Right lobe of liver (tissue), 6 donors: ENCODE measurements around the gene CLRN3. TPM values are rescaled to one million over a fixed set of nuclear protein-coding genes. Genes with fewer than 3 reads are reported as not detected.

Source experiments
- ATAC-seq, 4 donors: fragments of 200-7000 bp; cut with Tn5 transposase; one replicate each; pipeline ENCODE4 v1.9.1; 2020; ENCODE audit warnings: mild to moderate bottlenecking in 4 of 4, moderate library complexity in 4 of 4
- DNase-seq, 3 donors: peaks; one replicate each; pipeline ENCODE4 v3.0.0-alpha.2; 2020
- H3K27ac ChIP-seq, 3 donors: fragments of 200-600 bp; one replicate each; pipeline ENCODE4 v1.8.0; 2022
- H3K27me3 ChIP-seq, 2 donors: fragments of 200-600 bp; one replicate each; pipeline ENCODE4 v1.8.0; 2022
- H3K36me3 ChIP-seq, 4 donors: fragments of 200-600 bp; sonication (generic) in 1 of 4; one replicate each; pipeline versions ENCODE4 v1.5.1 to v1.8.0; 2017 to 2022; ENCODE audit warnings: control low read depth in 1 of 4
- H3K4me1 ChIP-seq, 4 donors: fragments of 200-600 bp; sonication (generic) in 1 of 4; one replicate each; pipeline versions ENCODE4 v1.5.1 to v1.8.0; 2017 to 2022; ENCODE audit warnings: control low read depth in 1 of 4
- H3K4me3 ChIP-seq, 3 donors: fragments of 200-600 bp; one replicate each; pipeline ENCODE4 v1.8.0; 2022
- H3K9me3 ChIP-seq, 4 donors: fragments of 200-600 bp; sonication (generic) in 1 of 4; one replicate each; pipeline versions ENCODE4 v1.5.1 to v1.8.0; 2017 to 2022; ENCODE audit warnings: control low read depth in 1 of 4
- POLR2A ChIP-seq: fragments of 450-650 bp; IDR thresholded peaks from one replicate; pipeline ENCODE4 v1.6.1; 2017; ENCODE audit warnings: antibody characterized with exemption, mild to moderate bottlenecking
- WGBS: methylation state at CpG from one replicate; pipeline ENCODE4 v1.1.6; 2018; ENCODE audit warnings: low coverage, low lambda C conversion rate; ENCODE audit not compliant: insufficient coverage; ENCODE audit errors: missing lambda C conversion rate; 5-methylcytosine and 5-hydroxymethylcytosine counted together
- intact Hi-C, 2 donors: fragments of 100-400 bp; cut with DNase I; formaldehyde crosslinking; loops; one replicate each; pipeline versions ENCODE4 v1.11.2 to v1.14.1; 2022
- total RNA-seq, 6 experiments: library from RNA; depleted of rRNA in 2 of 6; stranded (reverse); fragments of >200 nt in 2 of 6; fragmentation: NEBNext Ultra II Directional in 3 of 6; extraction: Animal tissue kit (Norgen Biotek cat#: 25700) in 3 of 6; gene quantifications; one replicate each; pipeline versions ENCODE4 v1.1.0 to v1.2.4, GENCODE V29; 2016 to 2023
- TF ChIP-seq, protein P1 (sequence below), 4 donors: fragments of 200-600 bp in 3 of 4; fragments of 450-650 bp in 1 of 4; IDR thresholded peaks; one replicate each; pipeline versions ENCODE4 v1.5.1 to v1.8.0; 2016 to 2022; ENCODE audit warnings: antibody characterized with exemption in 4 of 4, mild to moderate bottlenecking in 2 of 4
- donor health status: DM: no; HTN: yes; CAD: no.
- donor health status: DM: no; HTN: no; CAD: no.
- donor health status: DM: no; HTN: no; CAD: no.
- donor health status: DM: no; HTN: yes; CAD: no.
- donor health status: DM: no; HTN: yes; CAD: no.

The CLRN3 gene
- total RNA-seq, 6 experiments from 2014 or later, result 9.6 to 28.5 (median 18.1) TPM

DNA sequence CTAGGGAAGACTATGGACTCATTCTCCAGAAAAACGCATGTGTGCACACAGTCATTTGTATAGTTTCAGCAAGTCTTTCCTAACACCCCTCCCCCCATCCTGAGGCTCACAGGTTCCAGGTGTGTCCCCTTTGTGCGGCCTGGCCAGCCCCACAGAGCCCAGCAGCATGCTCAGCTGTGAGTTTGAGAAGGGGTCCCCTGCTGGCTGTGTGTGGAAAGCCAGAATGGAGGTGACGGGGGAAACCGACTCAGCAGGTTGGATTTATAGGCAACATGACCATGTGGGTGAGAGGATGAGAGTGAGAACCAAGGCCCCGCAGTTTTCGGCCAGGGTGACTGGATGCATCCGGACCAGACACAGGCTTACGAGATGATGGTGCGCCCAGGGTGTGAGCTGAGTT, 24.1 kb upstream of the CLRN3 start:
- DNase-seq, result no peak
- H3K27ac ChIP-seq, result no peak overlapping the region
- intact Hi-C loops, result no loop called here
- TF ChIP-seq, protein P1, sequence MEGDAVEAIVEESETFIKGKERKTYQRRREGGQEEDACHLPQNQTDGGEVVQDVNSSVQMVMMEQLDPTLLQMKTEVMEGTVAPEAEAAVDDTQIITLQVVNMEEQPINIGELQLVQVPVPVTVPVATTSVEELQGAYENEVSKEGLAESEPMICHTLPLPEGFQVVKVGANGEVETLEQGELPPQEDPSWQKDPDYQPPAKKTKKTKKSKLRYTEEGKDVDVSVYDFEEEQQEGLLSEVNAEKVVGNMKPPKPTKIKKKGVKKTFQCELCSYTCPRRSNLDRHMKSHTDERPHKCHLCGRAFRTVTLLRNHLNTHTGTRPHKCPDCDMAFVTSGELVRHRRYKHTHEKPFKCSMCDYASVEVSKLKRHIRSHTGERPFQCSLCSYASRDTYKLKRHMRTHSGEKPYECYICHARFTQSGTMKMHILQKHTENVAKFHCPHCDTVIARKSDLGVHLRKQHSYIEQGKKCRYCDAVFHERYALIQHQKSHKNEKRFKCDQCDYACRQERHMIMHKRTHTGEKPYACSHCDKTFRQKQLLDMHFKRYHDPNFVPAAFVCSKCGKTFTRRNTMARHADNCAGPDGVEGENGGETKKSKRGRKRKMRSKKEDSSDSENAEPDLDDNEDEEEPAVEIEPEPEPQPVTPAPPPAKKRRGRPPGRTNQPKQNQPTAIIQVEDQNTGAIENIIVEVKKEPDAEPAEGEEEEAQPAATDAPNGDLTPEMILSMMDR (IDR thresholded peaks at IDR 0.05), result no peak
- no peak for TF ChIP-seq POLR2A
- no peak for ATAC-seq
- no peaks in the 10 kb centered on the region for H3K9me3 ChIP-seq
- WGBS, result 84% methylated on average over 4 of the region's 9 CpGs
- H3K36me3 ChIP-seq, result no peaks in the 10 kb centered on the region
- H3K4me1 ChIP-seq, result no peaks in the 10 kb centered on the region
- no peak overlapping the region for H3K4me3 ChIP-seq
- no peaks in the 10 kb centered on the region for H3K27me3 ChIP-seq

DNA sequence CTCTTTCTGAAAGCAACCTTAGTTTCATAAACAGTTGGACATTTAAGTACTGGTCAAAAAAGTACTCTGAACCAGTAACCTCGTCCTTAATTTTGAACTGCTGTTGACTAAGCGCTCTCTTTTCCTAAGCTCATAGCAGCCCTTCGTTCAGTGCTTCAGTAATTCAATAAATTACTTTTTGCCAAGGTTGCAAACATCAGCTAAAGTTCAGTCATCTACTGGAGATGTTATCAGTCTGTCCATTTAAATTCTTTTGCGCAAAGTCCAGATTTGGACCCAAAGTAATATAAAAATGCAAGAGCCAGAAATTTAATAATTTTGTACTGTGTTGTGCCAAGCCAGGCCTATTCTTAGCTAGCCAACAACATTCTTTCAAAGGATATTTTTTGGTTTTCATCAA, 22.6 kb upstream of the CLRN3 start:
- no peak for DNase-seq
- H3K27me3 ChIP-seq, result no peaks in the 10 kb centered on the region
- 76% methylated on average over 4 of the region's 4 CpGs for WGBS
- intact Hi-C loops, result no loop called here
- H3K4me3 ChIP-seq, result no peak overlapping the region
- ATAC-seq, result no peak
- TF ChIP-seq POLR2A, result no peak
- TF ChIP-seq, protein P1 (IDR thresholded peaks at IDR 0.05), result no peak
- H3K9me3 ChIP-seq, result no peaks in the 10 kb centered on the region
- no peaks in the 10 kb centered on the region for H3K36me3 ChIP-seq
- H3K27ac ChIP-seq, result no peak overlapping the region
- H3K4me1 ChIP-seq, result no peaks in the 10 kb centered on the region

DNA sequence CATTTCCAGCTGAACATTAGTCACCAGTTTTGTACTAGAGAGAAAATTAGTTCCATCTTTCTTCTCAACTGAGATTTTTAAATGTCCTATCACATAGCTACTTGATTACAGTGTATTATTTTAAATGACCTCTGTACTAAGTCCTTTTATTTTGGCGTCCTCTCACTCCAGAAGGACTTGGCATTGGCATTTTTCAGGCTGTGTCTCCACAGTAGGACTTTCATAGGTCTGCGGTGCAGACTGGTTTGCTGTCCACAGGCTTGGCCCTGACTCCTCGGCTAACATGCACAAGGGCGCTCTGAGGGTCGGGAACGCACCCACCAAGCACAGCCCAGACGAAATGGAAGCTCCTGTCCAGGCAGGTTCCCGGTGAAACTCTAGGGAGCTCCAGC, 20.6 kb upstream of the CLRN3 start:
- Histone ChIP-seq H3K27ac (no peak overlapping the region), H3K9me3 (no peaks in the 10 kb centered on the region), H3K36me3 (no peaks in the 10 kb centered on the region), H3K4me1 (no peaks in the 10 kb centered on the region), H3K27me3 (no peaks in the 10 kb centered on the region), H3K4me3 (no peak overlapping the region)
- no peak for ATAC-seq
- DNase-seq, result no peak
- WGBS, result 65% methylated on average over 2 of the region's 8 CpGs
- TF ChIP-seq, protein P1 (IDR thresholded peaks at IDR 0.05), result no peak
- TF ChIP-seq POLR2A, result no peak
- intact Hi-C loops, result no loop called here

DNA sequence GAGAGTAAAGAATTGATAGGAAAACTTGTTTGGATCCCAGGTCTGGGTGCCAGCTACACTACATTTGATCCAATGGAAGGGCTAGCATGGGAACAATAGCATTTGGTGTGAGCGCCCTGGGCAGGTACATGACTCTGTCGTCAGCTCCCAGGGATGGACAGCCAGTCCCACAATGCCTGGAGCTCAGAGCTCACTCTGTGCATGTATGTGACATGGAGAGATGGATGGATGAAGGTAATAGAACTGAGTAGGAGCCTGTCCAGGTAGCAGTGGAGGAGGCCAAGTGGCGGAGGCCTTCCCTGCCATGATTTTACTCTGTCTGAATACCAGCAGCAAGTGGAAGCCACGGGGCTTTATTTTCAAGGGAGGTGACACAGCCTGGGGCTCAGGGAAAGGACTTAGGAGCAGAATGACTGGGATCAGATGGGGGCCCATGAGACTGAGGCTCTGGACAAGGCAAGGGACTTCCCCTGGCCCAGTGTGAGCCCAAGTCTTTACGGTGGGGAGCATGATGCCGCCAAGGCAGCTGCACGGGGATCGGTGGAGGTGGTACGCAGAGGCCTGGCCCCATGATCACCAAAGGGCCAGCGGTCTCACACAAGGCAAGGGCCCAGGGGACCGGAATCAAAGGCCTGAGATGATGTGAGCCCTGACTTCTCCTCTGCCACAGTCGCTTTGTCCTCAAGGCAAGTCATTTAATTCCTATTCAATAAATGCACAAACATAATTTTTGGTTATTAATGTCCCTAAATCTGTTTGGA, 20.0 kb upstream of the CLRN3 start:
- intact Hi-C loops, result no loop called here
- TF ChIP-seq, protein P1 (IDR thresholded peaks at IDR 0.05), result no peak
- no peak for TF ChIP-seq POLR2A
- ATAC-seq, result no peak
- no peak overlapping the region for H3K27ac ChIP-seq
- no peak overlapping the region for H3K4me3 ChIP-seq
- no peak for DNase-seq
- H3K36me3 ChIP-seq, result no peaks in the 10 kb centered on the region
- peaks cover 0 to 2% (median 0%) of the 10 kb centered on the region in 4 donors for H3K4me1 ChIP-seq
- no peaks in the 10 kb centered on the region for H3K9me3 ChIP-seq
- WGBS, result 87% methylated on average over 3 of the region's 12 CpGs
- no peaks in the 10 kb centered on the region for H3K27me3 ChIP-seq
